Measurements from ENCODE around the gene OCA2.
A peak's percentile ranks its signal among the peaks of the same experiment; 100 is the strongest.
"Not testable (repeated sequence)": the region's sequence is repeated elsewhere in the genome, so short reads cannot be mapped to it uniquely, and the experiment has no call there.

Gene OCA2

DNA sequence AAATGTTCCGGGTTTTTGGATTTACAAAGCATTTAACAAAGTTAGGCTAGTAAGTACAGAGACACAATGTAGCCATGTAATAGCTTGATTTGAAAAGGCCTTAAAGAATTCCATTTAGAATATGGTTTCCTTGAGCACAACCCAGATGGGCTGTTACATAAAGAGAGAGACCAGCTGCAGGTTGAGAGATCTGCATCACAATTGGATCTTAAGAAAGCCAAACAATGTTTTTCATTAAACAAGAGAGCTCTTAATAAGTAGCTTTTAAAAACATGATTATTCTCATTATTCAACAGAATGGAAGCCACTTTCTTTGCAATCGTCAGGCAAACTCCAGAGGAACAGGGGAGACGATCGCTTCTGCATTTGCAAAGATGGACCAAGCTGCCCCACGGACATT is 300.3 kb downstream of the OCA2 start:
- no peak for DNase-seq

DNA sequence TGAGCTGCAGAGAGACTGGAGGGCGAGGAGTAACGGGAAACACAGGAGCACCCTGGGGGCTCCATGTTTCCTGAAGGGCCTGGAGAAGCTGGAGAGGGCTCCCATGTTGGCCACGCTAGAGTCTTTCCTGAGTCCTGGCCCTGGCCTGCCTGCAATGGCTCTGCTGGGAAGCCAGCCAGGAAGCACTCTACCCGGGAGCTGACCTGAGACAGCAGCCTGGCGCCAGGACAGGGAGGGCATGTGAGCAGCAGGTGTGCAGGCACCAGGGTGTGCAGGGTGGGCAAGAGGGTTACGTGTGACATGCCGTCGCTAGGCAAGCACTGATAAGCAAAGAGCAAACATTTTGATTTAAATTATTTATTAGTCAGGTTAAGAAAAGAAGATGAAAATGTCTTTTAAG is 301.4 kb downstream of the OCA2 start:
- DNase-seq: peak; percentile 62

DNA sequence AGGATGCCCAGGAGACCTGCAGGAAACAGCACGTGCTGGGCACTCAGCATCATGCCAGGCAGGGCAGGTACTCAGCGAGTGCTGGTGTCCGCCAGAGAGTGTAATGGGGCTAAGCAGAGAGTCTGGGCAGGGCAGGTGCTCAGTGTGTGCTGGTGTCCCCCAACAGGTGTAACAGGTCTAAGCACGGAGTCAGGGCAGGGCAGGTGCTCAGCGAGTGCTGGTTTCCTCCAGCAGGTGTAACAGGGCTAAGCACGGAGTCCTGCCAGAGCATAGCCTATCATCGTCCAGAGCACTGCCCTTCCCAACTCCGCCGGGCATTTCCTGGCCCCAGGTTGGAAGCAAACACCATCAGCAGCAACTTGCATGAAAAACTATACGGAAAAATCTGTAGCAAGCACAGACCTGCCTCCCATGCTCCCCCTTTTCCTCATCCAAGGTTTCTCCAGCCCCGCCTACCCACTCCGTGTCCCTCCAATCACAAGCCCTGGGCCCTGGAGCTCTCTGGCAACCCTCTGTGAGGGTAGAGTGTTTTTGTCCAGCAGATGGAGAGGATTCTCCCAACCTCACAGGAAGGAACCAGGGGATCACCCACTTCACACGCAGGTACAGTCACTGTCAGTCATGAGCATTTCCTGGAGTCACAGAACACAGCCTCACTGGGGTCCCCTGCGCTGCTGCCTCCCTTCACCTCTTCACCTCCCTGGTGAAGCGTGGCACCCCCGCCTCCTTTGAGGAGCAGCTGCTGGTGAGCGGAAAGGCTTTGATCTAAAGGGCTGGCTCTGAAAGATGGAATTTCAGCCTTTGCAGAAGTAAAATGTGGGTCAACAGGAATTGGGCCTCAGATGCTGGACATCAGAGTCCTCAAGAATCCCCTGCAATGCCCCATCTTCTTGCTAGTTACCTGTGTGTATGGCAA is 302.5 kb downstream of the OCA2 start:
- DNase-seq: peak; percentile 51

DNA sequence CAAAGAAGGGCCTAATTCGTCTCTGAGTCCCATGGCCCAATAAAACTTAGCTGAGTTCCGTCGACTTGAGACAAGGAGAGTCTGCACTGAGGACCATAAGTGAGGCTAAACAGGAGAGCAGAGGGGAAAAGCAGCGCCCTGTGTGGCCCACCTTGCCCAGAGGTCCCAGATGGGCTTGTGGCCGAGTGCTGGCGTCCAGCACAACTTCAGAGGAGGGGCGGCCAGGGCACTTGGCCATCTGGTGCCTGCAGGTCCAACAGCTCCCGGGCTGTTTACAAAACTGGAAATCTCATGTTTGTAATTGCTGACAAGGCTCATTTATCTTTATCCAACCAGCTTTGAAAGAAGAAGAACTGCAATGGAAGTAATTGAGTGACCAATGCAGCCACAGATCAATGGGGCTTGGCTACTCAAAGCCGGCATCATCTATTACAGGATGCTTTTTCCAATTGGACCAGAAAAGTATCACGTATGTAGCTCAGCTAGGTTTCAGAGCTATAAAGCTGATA is 306.3 kb downstream of the OCA2 start:
- no peak for DNase-seq

DNA sequence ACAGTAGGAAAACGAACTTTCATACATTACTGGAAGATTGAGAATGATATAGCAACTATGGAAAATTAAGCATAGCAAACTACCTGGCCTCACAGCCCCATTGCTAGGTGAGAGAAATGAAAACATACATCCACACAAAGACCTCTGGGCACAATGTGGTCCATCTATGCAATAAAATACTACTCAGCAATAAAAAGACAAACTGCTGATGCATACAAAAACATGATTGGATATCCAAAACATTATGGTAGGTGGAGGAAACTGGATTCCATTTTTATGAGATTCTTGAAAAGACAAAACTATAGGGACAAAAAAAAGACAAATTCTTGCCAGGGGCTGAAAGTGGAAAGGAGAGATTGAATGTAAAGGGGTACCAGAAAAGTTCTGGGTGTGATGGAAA is 308.8 kb downstream of the OCA2 start:
- DNase-seq: no peak

DNA sequence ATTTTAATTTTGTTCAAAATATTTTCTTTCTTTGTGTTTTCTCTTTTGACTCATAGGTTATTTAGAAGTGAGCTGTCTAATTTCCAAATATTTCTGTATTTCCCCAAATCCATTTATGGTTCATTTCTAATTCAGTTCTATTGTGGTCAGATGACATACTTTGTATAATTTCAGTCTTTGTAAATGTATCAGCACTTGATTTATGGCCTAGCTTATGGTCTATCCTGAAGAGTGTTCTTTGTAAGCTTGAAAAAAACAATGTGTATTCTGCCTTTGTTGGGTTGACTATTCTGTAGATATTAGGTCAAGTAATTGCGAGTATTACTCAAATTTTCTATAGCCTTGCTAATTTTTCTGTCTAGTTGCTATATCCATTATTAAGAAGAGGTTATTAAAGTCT is 311.2 kb downstream of the OCA2 start:
- no peak for DNase-seq

DNA sequence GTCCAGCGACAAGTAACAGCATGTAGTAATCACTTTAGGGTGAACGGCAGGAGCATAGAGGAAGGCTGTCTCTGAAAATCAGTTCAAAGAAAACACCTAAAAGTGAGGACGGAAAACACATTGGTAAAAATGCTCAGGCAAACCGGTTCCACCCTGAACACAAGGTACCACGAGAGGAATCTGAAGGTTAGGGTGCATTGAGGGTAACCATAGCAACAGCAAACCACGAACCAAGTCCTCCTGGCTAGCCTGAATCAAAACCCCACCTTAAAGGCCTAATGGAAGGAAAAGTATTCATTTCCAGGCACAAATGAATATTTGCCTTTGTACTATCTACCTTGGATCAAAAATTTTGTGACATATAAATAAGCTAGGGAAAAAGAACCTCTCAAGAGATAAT is 315.0 kb downstream of the OCA2 start:
- DNase-seq: no peak

DNA sequence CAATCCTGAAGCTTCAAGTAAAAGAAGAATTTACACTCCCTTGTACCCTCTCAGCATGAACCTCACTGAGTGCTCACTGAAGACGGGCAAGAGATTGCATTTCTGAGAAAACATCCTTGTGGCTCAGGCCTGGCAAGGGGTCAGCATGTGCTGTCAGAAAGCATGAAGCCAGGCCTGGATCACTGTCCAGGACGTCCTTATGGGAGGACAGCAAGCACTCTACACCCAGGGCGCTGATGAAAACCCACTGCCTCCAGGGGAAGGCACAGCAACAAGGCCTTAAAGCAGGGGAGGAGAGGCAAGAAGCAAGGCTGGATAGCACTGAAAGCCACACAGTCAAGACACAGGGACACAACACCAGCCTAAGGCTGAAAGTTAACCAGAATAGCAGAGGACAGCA is 315.4 kb downstream of the OCA2 start:
- no peak for DNase-seq

DNA sequence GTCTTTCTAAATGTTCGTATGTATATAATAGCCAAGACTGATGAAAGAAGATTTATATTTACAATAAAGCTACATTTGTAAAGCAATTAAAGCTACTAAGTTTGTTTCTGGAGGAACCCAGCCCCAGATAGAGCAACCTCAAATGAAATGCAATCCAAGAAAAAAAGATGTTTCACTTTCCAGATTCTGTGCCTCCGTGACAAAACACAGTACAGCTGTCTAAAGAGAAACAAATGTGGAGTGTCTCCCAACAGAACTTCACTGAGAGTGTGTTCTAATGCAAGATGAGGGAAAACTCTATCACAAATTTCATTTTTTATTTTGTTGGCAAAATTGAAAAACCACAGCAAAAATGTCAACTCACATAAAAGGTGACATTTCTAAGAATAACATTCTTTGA is 317.0 kb downstream of the OCA2 start:
- no peak for DNase-seq

DNA sequence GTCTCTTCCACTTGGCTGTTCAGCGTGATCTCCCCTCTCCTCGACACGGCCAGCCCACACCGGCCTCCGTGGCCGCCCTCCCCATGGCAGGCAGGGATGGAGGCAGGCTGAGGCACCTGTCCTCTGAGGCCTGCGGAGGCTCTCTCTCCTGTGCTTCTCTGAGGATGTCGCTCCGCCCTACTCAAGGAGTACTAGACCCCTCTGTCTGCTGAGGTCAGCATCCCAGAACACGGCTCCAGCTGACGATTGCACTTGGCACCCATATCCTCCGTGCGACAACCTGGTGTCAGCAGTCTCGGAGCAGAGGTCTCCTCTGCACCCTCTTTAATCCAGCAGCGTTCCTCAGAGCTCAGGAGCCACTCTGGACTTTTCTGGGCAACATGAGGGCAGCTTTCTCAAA is 322.6 kb downstream of the OCA2 start:
- DNase-seq: no peak

DNA sequence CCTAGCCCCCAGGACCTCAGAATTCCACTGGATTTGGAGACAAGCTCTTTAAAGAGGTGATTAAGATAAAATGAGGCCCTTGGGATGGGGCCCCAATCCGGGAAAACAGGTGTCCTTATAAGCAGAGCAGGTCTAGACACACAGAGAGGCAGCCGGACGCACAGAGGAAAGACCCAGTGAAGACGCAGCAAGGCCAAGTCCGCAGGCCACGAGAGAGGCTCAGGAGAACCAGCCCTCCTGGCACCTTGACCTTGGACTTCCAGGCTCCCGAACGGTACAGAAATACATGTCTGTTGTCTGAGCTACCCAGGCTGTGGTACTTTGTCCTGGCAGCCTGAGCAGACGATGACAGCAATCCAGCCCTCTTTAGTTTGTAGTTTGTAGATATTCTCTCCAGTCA is 324.5 kb downstream of the OCA2 start:
- no peak for DNase-seq

DNA sequence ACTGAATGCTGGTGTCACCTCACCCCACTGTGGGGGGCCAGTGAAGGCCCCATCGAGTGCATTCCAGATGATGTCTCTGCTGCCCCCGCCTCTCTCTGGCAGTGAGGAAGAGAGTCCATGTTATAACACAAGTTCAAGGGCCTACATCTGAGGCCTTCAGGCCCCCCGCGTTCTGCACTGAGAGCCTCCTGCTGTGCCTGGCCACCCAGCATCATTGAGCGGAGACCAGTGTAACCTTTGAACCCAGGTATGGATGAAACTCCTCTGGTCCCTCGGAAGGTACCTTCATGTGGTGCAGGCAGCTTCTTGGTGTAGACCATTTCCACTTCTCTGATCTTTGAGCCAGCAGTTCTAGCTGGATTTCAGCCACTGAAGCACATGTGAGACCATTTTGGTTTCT is 324.9 kb downstream of the OCA2 start:
- DNase-seq: no peak

DNA sequence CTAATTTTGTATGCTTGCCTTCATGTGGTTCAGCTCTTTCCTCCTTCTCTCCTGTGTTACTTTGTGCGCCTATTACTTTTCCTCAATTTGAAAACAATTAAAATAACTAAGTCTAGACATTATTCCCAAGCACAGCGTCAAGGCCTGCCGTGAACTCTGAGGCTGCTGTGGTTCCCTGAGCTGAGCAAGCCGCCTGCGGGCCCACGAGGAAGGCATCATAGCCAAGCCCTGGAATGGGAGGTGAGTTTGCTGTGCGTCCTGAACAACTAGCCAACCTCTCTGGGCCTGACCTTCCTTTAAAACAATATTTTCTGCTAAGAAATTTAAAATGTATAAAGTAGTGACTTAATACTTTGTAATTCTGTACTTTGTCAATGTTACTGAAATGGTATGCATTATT is 327.2 kb downstream of the OCA2 start:
- DNase-seq: no peak

DNA sequence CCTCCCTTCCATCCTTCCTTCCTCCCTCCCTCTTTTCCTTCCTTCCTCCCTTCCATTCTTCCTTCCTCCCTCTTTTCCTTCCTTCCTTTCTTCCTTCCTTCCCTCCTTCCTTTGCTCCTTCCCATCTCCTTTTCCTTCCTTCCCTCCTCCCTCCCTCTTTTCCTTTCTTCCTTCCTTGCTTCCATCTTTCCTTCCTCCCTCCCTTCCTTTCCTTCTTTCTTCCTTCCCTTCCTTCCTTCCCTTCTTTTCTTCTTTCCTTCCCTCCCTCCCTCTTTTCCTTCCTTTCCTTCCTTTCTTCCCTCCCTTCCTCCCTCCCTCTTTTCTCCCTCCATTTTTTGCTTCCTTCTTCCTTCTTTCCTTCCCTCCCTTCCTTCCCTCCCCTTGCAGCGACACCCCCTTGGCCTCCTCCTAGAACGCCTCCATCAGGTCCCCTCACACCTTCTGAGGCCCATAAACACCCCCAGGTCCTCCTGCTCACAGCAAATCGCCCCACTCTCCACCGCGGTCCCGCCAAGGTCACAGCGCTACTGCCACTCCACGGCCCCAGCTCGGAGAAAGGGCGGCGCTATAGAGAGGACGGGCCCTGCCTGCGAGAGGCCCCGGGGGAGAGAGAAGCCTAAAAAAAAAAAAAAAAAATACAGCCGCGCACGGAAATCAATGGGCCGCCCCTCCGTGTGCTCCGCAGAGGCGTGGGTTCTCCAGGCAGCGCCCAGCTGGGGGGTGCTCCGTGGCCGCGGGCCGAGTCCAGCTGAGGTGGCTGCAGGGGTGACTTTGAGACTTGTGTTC is 328.2 kb downstream of the OCA2 start:
- no peak for DNase-seq

DNA sequence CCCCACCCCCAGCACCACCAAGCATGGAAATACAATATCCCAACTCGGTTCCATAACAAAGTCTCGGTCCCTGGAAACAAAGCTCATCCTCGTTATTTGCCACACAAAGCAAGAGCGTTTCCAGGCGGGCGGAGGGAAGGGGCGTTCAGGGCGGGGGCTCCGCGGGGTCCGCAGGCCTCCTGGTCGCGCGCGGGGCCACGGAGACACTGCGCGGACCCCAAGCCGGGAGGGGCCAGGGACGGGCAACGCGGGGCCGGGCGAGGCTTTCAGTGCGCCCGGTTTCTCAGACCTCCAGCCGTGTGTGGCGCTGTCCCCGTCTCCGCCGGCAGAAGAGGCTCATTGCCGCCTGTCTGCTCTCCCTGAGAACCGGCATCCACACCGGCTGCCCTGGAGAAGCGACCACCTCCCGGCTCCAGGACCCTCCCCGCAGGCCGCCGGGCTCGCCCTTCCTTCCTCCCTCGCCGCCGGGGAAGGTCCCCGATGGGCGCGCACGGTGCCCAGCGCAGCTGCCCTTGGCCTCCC is 329.0 kb downstream of the OCA2 start:
- DNase-seq: no peak

DNA sequence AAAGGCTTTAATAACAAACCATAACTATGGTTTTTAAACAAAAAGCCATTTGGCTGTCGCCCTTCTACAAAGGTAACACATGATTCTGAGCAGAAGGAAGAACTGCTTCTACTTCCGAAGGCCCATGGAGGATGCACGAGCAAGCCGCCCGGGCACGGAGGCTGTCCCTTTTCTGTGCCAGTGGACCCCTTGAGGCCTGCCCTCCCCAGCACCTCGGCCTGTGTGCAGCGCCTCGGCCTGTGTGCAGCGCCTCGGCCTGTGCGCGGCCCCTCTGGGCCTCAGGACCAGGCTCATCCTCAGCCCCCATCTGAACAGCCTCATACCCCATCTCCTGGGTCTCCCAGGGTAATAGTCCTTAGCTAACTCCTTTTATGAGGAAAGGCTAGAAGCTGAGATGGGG is 329.5 kb downstream of the OCA2 start:
- DNase-seq: no peak

DNA sequence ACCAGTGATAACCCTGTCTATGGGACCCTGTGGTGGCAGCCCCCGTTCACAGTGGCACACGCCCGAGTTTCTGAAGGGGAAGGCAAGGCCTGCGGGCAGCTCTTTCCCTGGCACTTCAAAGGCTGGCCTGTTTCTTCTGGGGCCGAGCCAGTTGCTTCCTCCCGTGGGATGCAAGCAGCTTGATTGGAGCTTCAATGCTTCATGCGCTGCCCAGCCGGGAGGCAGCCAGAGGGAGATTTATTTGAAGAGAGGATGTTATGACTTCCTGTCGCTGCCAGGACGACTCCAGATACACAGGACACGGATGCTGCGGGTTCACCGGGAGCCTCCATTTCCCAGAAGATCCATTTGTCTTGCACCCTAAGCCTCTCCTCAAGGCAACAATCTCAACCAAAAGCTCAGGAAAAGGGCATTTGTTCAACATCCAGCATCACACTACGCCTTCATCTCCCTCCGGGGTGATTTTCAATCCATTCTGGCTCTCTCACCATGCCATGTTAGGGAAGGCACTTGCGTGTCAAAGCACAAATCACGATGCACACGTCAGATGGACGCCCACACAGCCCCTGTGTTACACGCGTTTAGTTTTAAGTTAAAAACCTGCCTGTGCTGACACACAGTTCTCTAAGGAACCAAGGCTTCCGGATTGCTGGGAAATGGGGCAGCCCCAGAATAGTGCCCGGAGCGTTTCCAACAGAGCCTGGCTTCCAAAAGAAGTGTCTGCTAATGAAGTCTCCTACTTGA is 330.2 kb downstream of the OCA2 start:
- DNase-seq: no peak

DNA sequence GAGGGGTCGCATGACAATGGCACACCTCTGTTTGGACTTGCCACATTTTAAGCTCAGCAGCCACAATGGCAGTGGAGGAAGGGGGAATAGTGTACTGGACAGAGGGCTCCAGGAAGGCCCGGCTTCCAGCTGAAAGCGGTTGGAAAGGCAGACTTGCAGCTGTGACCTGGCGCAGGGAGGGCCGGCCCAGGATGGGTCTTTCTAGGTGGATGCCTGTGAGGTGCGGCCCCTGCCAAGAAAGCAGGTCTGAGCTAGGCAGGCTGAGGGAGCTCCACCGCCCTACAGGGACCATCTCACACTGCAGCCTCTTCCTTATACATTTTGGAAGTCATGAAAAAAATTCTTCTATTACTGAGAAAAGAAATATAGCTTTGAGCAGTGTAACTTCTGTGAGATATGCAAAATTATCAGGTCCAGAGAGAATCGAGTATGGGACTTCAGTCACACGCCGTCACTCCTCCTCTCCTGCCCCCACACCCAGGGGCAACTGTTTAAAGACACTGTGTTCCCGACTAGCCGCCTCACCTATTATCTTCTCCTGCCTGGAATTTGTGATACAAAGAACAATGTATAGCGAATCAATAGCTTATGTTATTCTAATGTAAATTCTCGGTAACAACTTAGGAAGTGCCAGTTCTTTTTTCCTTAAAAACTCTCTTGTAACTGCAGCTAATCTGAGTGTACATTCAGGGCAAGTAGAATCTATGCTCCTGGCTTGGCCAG is 331.0 kb downstream of the OCA2 start:
- no peak for DNase-seq

DNA sequence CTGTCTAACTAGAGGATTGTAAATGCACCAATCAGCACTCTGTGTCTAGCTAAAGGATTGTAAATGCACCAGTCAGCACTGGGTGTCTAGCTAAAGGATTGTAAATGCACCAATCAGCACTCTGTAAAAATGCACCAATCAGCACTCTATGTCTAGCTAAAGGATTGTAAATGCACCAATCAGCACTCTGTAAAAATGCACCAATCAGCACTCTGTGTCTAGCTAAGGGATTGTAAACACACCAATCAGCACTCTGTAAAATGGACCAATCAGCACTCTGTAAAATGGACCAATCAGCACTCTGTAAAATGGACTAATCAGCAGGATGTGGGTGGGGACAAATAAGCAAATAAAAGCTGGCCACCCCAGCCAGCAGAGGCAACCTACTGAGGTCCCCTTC is 331.7 kb downstream of the OCA2 start:
- DNase-seq: not testable (repeated sequence)

DNA sequence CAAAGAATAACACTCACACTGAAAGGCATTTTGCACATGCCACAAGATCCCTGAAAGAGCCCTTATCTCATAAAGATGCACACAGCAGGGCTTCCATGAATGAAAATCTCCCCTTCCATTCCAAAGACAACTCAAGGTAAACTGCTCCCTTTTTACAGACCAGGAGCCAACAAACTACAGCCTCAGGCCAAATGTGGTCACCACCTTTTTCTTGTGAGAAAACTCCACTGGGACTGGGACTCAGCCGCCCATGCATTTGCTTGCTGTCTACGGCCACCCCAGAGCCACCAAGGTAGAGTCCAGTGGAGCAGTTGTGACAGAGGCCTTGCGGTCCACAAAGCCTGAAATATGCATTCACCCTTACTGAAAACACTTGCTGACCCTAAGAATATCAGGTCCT is 334.8 kb downstream of the OCA2 start:
- DNase-seq: no peak

DNA sequence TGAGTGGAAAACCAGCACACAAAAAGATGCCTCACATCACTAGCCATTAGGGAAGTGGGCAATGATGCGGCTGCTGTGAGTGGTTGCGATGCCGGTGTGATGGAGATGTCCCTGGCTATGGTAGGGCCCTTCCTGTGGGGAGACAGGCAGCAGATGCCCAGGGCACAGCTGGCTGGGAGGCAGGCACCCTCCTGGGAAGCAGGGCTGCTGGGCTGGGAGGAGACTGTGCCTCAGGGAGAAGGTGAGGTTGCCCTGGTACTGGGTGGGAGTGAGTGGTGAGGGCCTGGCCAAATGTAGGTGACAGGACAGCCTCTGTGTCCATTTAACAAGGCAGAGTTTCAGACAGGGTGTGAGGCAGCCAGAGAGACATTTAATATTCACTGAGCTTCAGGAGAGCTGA is 335.6 kb downstream of the OCA2 start:
- no peak for DNase-seq

DNA sequence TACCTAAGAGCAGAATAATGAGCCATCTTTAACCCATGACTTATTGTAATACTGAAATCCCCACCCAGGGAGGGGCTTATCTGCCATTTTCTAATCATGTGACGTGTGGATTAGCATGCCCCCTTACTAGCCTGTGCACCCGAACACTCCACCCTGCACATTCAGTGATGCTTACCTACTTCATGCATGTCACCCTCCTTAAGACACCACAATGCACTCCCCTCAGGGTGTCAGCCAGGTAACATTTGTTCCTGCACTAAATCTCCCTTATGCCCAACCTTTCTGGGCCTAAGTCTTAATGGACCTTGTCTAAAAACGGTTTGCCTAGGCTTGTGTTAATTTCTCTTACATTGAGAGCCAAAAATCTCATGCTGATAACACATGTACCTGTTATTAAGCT is 336.6 kb downstream of the OCA2 start:
- no peak for DNase-seq

Measured in NCI-H2029 treated with DMSO at 0.1 percent for 48 hours (cell line).